AG04450 (cell line): Measurements from ENCODE around the gene HES6. TPM values are rescaled to one million over a fixed set of nuclear protein-coding genes. Genes with fewer than 3 reads are reported as not detected.
A peak's percentile ranks its signal among the peaks of the same experiment; 100 is the strongest.
"Not testable (repeated sequence)": the region's sequence is repeated elsewhere in the genome, so short reads cannot be mapped to it uniquely, and the experiment has no call there.

Experiments used
- CTCF ChIA-PET: fragments of 300-600, 350-600 bp; formaldehyde crosslinking; extraction: SDS; loops from one replicate; lab custom pipeline; 2022; ENCODE audit warnings: antibody characterized with exemption, inconsistent platforms; lab: Charles Lee
- POLR2A ChIA-PET: fragments of 350-600 bp; formaldehyde crosslinking; extraction: SDS; loops from one replicate; lab custom pipeline; 2021; ENCODE audit warnings: antibody characterized with exemption, inconsistent platforms; lab: Yijun Ruan, JAX
- DNase-seq: peaks from one replicate; pipeline ENCODE4 v3.0.0-alpha.2; 2011; ENCODE audit warnings: low read depth, low spot score
- H3K27ac ChIP-seq: one replicate; pipeline ENCODE4 v1.5.1; 2012; ENCODE audit warnings: low read depth, low read length, control low read depth
- H3K27me3 ChIP-seq: one replicate; pipeline ENCODE4 v1.6.0; 2012; ENCODE audit warnings: low read length; ENCODE audit not compliant: control insufficient read depth, insufficient read depth
- H3K4me3 ChIP-seq: 2 replicates; pipeline ENCODE4 v1.5.1; 2011; ENCODE audit warnings: mild to moderate bottlenecking, low read depth, low read length, control low read depth
- H3K9me3 ChIP-seq: 2 replicates; pipeline ENCODE4 v1.5.1; 2012; ENCODE audit warnings: low read length; ENCODE audit not compliant: control insufficient read depth, insufficient read depth
- polyA plus RNA-seq: library from polyadenylated mRNA; depleted of rRNA; stranded (reverse); fragments of >200 nt; gene quantifications from 2 replicates; pipeline ENCODE4 v1.2.3, GENCODE V29; 2011
- TF ChIP-seq, protein P1 (sequence below): IDR thresholded peaks from 2 replicates; pipeline ENCODE4 v1.5.1; 2011; ENCODE audit warnings: low read depth, low read length, control low read depth, inconsistent platforms

Gene HES6
- polyA plus RNA-seq, 1 experiment, result 2.9 TPM

GRCh38 chr2:238272156-238272555 is 32.3 kb upstream of the HES6 start:
- TF ChIP-seq, protein P1, sequence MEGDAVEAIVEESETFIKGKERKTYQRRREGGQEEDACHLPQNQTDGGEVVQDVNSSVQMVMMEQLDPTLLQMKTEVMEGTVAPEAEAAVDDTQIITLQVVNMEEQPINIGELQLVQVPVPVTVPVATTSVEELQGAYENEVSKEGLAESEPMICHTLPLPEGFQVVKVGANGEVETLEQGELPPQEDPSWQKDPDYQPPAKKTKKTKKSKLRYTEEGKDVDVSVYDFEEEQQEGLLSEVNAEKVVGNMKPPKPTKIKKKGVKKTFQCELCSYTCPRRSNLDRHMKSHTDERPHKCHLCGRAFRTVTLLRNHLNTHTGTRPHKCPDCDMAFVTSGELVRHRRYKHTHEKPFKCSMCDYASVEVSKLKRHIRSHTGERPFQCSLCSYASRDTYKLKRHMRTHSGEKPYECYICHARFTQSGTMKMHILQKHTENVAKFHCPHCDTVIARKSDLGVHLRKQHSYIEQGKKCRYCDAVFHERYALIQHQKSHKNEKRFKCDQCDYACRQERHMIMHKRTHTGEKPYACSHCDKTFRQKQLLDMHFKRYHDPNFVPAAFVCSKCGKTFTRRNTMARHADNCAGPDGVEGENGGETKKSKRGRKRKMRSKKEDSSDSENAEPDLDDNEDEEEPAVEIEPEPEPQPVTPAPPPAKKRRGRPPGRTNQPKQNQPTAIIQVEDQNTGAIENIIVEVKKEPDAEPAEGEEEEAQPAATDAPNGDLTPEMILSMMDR, result no peak
- ChIA-PET CTCF (interaction anchor here (0.9 kb wide), 1 partner anchor 9 kb away, joined by 4 read pairs; no protein-coding TSS in a partner anchor), POLR2A (no interaction called here)
- H3K4me3 ChIP-seq, result no peak overlapping the region
- no peaks in the 10 kb centered on the region for H3K27me3 ChIP-seq
- H3K9me3 ChIP-seq, result no peaks in the 10 kb centered on the region
- peak overlapping the region; percentile 11 for H3K27ac ChIP-seq
- DNase-seq, result no peak

- POLR2A ChIA-PET, H3K27me3 ChIP-seq, DNase-seq, H3K27ac ChIP-seq, H3K4me3 ChIP-seq, H3K9me3 ChIP-seq: not testable (repeated sequence)
- CTCF ChIA-PET, result interaction anchor here (0.9 kb wide), 1 partner anchor 8 kb away, joined by 4 read pairs; no protein-coding TSS in a partner anchor
These were observed 31.8 kb upstream of the HES6 start for GRCh38 chr2:238271686-238272085.

- CTCF ChIA-PET, result no interaction called here
- no peak for DNase-seq
- Histone ChIP-seq H3K27me3 (no peaks in the 10 kb centered on the region), H3K4me3 (no peak overlapping the region), H3K27ac (no peak overlapping the region), H3K9me3 (no peaks in the 10 kb centered on the region)
- POLR2A ChIA-PET, result no interaction called here
- TF ChIP-seq, protein P1, result no peak
These were observed 31.3 kb upstream of the HES6 start for GRCh38 chr2:238271061-238271554.

GRCh38 chr2:238270606-238271005 is 30.8 kb upstream of the HES6 start:
- no peak for DNase-seq
- Histone ChIP-seq H3K4me3 (no peak overlapping the region), H3K27me3 (no peaks in the 10 kb centered on the region), H3K27ac (no peak overlapping the region), H3K9me3 (no peaks in the 10 kb centered on the region)
- CTCF ChIA-PET, result no interaction called here
- POLR2A ChIA-PET, result no interaction called here
- TF ChIP-seq, protein P1, result no peak

- ChIA-PET CTCF (interaction anchor here (0.5 kb wide), 1 partner anchor 211 kb away, joined by 4 read pairs; no protein-coding TSS in a partner anchor), POLR2A (no interaction called here)
- TF ChIP-seq, protein P1, result no peak
These were observed 29.9 kb upstream of the HES6 start for GRCh38 chr2:238269741-238270140.

More at GRCh38 chr2:238269741-238270140, 29.9 kb upstream of the HES6 start:
- Histone ChIP-seq H3K27me3 (no peaks in the 10 kb centered on the region), H3K27ac (no peak overlapping the region), H3K9me3 (no peaks in the 10 kb centered on the region), H3K4me3 (no peak overlapping the region)
- DNase-seq, result no peak
